ENCODE measurements around the gene WIF1.
A peak's percentile ranks its signal among the peaks of the same experiment; 100 is the strongest.

The WIF1 gene, protein sequence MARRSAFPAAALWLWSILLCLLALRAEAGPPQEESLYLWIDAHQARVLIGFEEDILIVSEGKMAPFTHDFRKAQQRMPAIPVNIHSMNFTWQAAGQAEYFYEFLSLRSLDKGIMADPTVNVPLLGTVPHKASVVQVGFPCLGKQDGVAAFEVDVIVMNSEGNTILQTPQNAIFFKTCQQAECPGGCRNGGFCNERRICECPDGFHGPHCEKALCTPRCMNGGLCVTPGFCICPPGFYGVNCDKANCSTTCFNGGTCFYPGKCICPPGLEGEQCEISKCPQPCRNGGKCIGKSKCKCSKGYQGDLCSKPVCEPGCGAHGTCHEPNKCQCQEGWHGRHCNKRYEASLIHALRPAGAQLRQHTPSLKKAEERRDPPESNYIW

DNA sequence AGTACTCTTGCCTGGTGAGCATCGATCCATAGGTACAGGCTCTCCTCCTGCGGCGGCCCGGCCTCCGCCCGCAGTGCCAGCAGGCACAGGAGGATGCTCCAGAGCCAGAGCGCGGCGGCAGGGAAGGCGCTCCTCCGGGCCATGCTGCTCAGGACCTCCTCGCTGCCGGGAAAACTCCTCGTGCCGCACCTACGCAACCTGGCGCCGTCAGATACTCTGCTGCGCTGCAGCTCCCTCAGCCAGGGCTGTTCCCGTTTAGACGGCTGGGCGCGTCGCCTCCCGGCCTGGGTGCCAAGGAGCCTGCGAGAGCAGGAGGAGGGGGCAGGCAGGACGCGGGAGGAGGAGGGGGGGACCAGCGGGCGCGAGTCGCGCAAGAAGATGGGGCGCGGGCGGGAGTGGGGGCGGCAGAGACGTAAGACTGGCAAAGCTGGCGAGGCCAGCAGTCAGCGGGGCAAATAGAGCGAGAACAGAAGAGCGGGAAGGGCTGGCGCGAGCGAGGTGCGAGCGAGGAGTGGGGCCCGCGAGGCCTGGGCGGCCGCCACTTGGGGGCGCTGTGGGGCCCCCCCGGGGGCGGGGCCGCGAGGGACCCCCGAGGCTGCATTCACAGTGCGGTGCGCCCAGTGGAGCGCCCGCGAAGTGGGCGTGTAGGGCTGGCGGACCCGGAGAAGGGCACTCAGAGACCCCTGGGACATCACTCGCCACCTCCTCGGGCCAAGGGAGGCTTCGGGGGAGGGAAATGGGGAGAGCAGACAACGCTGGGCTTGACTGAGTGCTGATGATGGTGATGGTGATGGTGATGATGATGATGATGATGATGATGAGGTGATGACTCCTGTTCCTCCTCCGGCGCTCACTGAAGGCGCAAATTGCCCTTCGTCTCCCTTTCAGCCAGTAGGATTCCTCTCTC lies at the start of gene WIF1:
Gene WIF1 (minus strand): TSS at position 257 of the 907 bp plus-strand sequence. CDS start 114 bp downstream, at position 143.
- peak; percentile 32 for DNase-seq

DNA sequence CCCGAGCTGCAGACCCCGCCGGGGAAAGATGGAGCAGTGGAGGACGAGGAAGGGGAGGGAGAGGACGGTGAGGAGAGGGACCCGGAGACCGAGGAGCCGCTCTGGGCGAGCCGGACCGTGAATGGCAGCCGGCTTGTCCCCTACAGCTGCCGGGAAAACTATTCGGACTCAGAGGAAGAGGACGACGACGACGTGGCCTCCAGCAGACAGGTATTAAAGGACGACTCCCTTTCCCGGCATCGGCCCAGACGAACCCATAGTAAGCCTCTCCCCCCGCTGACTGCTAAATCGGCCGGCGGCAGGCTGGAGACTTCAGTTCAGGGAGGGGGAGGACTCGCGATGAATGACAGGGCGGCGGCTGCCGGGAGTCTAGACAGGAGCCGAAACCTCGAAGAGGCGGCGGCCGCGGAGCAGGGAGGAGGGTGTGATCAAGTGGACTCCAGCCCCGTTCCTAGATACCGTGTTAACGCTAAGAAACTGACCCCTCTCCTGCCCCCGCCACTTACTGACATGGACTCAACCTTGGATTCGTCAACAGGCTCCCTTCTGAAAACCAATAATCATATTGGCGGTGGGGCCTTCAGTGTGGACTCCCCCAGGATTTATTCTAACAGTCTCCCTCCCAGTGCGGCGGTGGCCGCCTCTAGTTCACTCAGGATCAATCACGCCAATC lies 49.2 kb upstream of the WIF1 start:
- DNase-seq, result peak; percentile 68

DNA sequence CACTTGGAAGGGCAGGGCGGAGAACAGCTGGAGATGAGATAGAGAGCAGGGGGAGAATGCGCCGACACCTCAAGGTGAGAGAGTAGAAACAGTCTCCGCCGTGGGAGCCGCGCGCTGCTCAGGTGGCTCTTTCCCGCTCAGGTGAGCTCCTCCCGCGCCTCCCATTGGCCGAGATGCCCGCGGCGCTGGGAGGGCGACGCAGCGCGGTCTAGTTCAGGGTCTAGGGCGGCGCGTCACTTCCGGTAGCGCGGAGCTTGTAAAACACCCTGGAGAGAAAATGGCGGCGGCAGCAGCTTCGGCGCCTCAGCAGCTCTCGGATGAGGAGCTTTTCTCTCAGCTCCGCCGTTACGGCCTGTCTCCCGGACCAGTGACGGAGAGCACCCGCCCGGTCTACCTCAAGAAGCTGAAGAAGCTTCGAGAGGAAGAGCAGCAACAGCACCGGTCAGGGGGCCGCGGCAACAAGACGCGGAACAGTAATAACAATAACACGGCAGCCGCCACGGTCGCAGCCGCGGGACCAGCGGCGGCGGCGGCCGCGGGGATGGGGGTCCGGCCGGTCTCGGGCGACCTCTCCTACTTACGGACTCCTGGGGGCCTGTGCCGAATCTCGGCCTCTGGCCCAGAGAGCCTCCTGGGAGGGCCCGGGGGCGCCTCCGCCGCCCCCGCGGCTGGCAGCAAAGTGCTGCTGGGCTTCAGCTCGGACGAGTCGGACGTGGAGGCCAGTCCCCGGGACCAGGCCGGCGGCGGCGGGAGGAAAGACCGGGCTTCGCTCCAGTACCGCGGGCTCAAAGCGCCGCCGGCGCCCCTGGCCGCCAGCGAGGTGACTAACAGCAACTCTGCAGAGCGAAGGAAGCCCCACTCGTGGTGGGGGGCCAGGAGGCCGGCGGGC lies 48.5 kb upstream of the WIF1 start, which contains the start of gene LEMD3:
Gene LEMD3 (plus strand): TSS at position 264 of the 889 bp plus-strand sequence. CDS start 14 bp downstream, at position 278.
- DNase-seq, result peak; percentile 91

DNA sequence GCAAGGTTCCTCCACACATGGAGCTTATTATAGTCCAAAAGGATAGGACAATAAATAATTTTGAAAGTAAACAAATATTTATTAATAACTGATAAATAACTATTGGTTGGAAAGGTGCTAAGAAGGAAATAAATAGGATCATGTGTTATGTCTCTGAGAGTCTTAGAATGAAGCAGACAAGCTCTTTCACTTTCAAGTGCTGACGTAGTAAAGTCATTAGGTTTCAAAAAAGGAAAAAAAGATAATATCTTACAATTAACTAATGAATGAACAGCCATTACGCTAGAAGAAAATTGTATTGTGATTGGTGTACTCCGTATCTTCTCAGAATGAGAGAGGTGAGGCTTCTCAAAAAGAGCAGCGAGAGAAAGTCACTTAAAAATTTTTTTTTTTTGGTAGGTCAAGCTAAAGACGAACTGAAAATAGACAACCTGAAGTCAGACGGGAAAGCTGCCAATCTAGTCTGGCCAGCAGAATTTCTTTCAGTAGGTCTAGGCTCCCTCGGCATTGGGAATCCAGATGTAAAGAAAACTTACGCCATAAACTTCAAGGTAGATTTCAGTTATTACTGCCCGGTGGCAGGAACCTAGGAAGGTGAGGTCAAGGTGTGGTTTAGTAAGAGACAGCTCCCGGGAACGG lies 47.7 kb upstream of the WIF1 start:
- DNase-seq, result no peak

DNA sequence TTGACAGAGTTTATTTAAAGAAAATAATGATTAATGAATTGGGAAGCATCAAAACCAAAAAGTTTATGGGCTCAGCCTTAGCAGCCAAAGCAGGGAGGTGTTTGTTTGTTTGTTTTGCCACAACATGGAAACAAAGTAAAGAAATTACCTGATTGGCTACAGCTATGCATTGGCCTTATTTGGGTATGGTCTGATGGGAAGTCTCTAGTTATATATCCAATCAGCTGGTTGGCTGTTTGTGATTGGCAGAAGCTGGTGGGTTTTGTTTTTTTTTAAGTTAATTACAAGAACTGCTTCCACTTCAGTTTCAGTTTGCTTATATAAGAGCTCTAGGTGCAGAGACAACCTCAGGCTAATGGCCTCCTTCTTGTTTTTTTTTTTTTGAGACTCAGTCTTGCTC lies 43.7 kb upstream of the WIF1 start:
- no peak for DNase-seq

DNA sequence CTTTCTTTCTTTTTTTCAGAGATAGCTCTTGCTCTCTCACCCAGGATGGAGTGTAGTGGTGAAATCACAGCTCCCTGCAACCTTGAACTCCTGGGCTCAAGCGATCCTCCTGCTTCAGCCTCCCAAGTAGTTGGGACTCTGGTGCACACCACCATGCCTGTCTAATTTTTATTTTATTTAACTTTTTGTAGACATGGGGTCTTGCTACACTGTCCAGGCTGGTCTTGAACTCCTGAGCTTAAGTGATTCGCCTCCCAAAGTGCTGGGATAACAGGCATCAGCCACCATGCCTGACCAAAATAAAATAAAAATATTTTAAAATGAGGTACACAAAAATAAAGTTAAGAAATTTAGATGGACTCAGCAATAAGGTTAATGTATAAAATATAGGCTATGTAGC lies 43.1 kb upstream of the WIF1 start:
- DNase-seq, result no peak

DNA sequence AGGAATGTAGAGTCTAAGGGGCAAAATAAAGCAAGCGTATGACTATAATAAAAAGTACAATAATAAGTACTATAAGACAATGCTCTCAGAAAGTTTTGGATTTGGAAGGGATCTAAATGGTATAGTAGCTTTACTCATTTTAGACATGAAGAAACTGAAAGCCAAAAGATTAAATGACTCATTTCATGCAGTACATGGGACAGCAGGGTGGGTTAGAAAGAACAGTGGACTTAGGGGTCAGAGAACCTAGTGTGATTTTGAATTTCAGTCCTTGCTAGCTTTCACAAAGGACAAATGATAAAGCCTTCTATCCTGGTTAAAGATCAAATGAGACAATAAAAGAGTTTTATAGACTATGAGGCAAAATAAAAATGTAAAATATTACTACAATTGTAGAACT lies 41.5 kb upstream of the WIF1 start:
- no peak for DNase-seq

DNA sequence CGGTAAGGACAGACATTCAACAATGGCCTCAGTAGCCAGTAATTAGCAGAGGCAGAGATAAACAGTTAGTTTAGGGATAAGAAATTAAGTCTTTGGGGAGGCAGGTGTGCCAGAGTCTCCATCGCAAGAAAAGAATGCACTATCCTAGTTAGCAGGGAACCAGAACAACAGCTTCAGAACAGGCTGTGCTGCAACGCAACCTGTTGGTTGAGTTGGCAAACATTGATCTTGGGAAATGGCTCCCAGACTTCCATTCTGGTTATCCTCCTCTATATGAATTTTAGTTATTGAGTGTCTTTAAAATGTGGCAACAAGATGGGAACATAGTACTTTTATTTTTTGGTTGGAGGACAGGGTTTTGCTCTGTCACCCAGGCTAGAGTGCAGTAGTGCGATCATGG lies 36.0 kb upstream of the WIF1 start:
- no peak for DNase-seq

DNA sequence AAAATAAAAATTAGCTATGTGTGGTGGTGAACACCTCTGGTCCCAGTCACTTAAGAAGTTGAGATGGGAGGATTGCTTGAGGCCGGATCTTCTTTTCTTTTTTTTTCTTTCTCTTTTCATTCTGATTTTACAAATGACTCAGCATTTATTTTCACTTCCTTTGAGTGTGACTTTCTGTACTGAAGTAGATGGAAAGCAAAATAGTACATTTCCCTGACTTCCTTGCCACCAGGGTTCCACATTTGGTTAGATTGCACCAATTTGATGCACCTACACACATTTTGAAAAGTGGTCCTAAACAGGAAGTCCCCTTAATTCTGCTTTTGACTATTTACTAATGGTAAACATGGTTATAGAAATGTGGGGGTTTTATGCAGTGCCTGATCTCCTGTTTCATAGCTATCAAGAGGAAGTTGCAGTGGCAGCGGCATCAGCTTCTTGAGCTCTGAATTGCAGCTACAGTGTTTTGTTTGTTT lies 35.3 kb upstream of the WIF1 start:
- no peak for DNase-seq

DNA sequence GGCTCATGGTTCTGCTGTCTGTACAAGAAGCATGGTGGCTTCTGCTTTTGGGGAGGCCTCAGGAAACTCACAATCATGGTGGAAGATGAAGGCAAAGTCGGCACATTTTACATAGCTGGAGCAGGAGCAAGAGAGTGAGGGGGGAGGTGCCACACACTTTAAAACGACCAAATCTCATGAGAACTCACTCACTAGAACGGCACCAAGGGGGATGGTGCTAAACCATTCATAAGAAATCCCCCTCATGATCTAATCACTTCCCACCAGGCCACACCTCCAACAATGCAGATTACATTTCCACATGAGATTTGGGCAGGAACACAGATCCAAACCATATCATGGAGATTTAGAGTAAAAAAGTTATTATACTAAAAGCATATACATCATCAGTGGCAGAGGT lies 34.7 kb upstream of the WIF1 start:
- DNase-seq, result no peak

DNA sequence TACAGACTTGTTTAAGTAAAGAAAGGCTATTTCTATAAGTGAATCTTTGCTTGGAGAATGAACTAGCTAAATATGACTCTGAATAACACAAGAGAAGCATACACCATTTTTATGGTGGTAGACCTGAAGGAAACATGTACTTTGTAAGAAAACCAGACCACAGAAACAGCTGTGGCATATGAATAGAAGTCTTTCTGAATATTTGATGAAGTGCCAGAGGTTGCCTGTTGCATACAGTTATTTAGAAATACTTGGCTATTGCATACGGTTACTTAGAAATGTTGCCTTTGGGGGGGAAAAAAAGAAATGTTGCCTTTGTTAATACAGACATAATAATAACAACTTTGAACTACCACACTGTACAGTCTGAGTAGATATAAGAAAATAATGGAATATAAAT lies 31.5 kb upstream of the WIF1 start:
- DNase-seq, result no peak

DNA sequence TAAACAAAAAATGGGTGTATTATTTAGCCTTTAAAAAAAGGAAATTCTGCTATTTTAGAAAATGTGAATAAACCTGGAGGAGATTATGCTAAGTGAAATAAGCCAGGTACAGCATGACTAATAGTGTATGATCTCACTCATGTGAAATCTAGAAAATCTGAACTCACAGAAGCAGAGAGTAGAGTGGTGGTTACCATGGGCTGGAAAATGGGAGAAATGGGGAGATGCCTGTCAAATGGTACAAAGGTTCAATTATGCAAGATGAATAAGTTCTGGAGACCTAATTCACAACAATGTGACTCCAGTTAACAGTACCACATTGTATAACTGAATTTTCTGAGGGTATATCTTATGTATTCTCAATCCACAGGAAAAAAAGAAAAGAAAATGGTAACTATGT lies 30.9 kb upstream of the WIF1 start:
- DNase-seq, result no peak

DNA sequence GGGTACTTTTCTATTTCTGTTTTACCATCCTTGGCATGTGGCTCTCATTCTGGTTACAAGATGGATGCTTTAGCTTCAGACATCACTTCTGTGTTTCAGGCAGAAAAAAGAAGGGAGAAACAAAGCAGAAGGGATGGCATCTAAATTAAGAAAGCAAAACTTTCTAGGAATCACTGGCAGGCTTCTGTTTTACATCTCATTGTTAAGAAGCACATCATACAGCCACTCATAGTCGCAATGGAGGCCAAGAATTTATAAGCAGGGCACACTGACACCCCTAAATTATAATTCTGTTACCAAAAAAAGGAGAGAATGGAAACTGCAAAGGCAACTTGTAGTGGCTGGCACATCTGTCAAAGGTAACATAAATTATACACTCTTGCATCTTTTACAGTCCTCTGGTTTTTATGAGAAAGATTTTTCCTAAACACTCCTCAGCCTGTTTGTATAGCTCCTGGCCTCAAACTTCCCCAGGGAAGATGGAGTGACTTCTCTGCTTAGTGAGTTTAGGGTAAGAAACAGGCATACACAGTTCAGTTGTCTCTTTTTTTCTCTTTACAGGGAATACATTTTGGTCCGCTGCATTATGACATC lies 26.3 kb upstream of the WIF1 start:
- no peak for DNase-seq

DNA sequence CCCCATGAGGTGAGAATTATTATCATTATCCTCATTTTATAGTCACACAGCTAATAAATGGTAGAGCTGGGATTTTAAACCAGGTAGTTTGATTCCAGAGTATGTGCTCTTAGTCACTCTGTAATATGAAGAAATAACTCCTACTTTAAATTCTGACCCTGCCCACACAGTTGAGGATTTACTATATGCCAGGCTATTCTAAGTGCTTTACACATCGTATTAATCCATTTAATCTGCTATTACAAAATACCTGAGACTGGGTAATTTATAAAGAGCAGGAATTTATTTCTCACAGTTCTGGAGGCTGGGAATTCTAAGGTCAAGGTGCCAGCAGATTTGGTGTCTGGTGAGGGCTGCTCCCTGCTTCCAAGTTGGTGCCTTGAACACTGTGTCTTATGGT lies 19.6 kb upstream of the WIF1 start:
- DNase-seq, result no peak

DNA sequence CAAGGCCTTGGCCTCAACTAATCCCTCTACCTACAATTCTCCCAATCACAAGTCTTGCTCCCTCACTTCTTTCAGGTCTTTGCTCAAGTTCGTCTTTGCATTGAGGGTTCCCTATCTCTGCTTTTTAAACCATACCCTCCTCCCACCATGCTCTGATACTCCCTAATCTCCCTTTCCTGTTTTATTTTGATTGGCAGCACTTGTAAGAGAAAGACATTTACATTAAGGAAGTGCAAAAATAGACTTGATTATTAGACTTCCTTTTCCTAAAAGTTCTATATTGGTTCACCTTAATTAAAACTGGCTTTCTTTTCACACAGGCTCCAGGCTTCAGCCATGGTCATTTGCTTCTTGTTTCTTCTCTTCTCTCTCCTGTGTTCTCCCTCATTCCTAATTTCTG lies 18.3 kb upstream of the WIF1 start:
- DNase-seq, result no peak

DNA sequence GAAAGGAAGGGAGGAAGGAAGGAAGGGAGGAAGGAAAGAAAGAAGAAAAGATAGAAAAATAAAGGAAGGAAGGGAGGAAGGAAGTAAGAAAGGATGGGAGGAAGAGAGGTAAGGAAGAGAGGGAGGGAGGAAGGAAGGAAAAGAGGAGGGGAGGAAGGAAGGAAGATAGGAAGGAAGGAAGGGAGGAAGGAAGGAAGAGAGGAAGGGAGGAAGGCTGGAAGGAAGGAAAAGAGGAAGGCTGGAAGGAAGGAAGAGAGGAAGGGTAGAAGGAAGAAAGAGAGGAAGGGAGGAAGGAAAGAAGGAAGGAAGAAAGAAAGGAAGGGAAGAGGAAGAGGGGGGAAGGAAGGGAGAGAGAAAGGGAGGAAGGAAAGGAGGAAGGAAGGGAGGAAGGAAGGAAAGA lies 12.8 kb upstream of the WIF1 start:
- no peak for DNase-seq

DNA sequence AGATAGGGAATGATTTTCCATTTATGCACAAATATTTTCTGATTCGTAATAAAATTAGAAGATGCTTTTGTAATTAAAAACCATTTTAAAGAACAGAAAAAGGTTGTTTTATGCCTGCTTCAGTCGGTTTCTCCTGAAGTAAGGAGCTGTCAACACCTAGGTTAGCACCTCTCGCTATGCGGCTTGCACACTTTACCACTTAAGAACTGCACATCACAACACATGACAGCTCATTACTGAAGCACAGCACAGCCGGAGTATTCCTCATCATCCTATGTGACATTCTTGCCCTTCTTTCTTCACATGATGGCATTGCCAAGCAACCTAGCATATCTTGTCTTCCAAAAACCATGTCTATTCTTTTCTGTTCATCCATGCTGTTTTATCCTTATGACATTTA lies 5.4 kb upstream of the WIF1 start:
- DNase-seq, result no peak

DNA sequence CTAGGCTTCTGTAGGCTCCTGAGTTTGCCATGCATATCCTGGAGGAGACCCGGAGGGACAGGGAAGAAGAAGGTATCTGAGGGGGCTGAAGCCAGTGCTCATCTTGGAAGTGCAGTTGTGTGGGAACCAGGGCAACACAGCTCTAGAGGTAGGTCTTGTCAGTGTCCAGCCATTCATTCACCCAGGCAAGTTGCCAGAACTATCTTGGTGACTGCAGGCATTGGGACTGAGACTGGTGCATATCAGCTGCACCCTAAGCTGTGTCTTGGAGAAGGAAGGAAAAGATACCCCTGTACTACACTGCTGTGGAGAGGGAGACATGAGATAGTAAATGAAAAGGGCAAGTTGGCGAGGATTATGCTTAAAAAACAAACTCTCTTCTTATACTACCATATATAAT lies 4.9 kb upstream of the WIF1 start:
- DNase-seq, result no peak

DNA sequence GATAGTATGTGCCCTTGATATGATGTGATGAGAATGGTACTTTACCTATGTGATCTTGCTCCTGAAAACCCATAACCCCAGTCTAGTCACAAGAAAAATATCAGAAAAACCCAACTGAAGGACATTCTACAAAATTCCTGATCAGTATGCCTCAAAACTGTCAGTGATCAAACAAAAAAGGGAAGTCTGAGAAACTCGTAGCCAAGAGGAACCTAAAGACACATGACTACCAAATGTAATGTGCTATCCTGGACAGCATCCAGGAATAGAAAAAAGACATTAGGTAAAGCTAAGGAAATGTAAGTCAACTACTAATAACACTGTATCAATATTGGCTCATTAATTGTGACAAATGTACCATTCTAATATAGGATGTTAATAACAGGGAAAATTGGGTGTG lies 4.1 kb upstream of the WIF1 start:
- no peak for DNase-seq

DNA sequence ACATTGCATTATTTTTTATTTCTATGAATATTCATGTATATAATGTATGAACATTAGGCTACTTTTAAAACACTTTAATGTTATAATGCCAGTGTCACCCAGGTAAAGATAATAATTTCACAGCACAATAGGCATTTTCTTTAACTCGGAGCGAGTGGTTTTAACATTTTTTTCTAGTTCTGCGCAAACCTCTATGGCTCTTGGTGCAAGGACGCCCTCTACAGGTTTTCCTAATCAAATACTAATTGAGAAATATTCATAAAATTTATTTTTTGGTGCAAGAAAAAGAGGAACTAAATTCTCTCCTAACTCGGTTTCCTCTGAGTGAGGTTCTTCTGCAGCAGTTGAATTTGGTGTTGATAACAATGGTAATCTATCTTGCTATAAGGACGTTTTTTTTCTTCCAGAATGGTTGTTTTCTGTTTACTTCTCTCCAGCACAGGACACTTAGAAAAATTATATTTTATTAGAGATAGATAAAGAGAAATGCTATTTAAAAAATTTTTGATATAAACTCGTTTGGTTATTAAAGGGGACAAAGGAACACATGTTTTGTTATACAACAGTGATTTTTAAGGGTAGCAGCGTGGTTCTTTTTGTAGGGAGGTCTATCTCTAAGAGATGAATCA lies 2.4 kb upstream of the WIF1 start:
- no peak for DNase-seq

DNA sequence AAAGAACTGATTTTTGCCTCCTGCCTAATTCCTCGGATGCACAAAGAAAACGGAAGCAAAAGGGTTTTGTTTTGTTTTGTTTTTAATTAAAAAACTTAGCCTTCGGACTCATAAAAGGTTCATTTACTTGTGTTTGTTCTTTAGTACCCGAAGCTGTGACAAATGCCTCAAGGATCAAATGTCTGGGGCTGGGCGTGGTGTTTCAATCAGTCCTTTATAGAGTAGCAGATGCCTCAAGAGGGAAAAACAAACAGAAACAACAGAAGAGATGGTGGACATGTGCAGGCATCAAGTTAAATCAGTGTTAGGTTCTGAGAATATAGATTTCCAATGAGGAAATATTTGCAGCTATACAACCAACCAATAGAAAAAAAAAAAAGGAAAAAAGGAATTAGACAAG lies 1.6 kb upstream of the WIF1 start:
- DNase-seq, result no peak

Data from activated CD4-positive, CD25-positive, alpha-beta regulatory T cell treated with anti-CD3 and anti-CD28 coated beads, Interleukin-2, amount 50 U/mL, for 72 hours (primary cell).